ENCODE results near the gene CDC5L. TPM values are rescaled to one million over a fixed set of nuclear protein-coding genes. Genes with fewer than 3 reads are reported as not detected.

Gene CDC5L
- total RNA-seq (ENCODE audit: unreplicated experiment) = 17.3 TPM
- long read RNA-seq, full-length matches to known transcripts = 6 of 25 reads
- long read RNA-seq, partial matches to known transcripts = 18 of 25 reads
- long read RNA-seq, other reads (novel, unspliced or antisense) = 1 of 25 reads

- Mint-ChIP-seq H3K27ac (ENCODE audit: unreplicated experiment) (peak within 1 kb of the TSS; percentile 98), H3K27me3 (ENCODE audit: unreplicated experiment) (peaks cover 9% of the 10 kb centered on the region), H3K4me3 (ENCODE audit: unreplicated experiment) (peak within 1 kb of the TSS; percentile 97), H3K4me1 (ENCODE audit: unreplicated experiment) (peaks cover 26% of the 10 kb centered on the region), H3K9me3 (ENCODE audit: unreplicated experiment) (no peaks in the 10 kb centered on the region), H3K36me3 (ENCODE audit: low read depth, unreplicated experiment) (no peaks in the 10 kb centered on the region)
- peak; percentile 93 for DNase-seq (ENCODE audit: low spot score)
- no peak for TF ChIP-seq CTCF (IDR thresholded peaks at IDR 0.05; ENCODE audit: unreplicated experiment)
Measured at GRCh38 chr6:44387346-44388134, at the start of gene CDC5L. Gene CDC5L (plus strand): TSS chr6:44387706. CDS start chr6:44387824, 118 bp downstream.

- H3K27ac Mint-ChIP-seq (ENCODE audit: unreplicated experiment) = no peak overlapping the region
- peak; percentile 70 for DNase-seq (ENCODE audit: low spot score)
- no peaks in the 10 kb centered on the region for H3K27me3 Mint-ChIP-seq (ENCODE audit: unreplicated experiment)
- H3K4me1 Mint-ChIP-seq (ENCODE audit: unreplicated experiment) = peaks cover 8% of the 10 kb centered on the region
- no peak overlapping the region for H3K4me3 Mint-ChIP-seq (ENCODE audit: unreplicated experiment)
- no peaks in the 10 kb centered on the region for H3K9me3 Mint-ChIP-seq (ENCODE audit: unreplicated experiment)
- peak; percentile 63 for TF ChIP-seq CTCF (IDR thresholded peaks at IDR 0.05; ENCODE audit: unreplicated experiment)
- no peaks in the 10 kb centered on the region for H3K36me3 Mint-ChIP-seq (ENCODE audit: low read depth, unreplicated experiment)
Measured at GRCh38 chr6:44338228-44339122, 49.0 kb upstream of the CDC5L start.

GRCh38 chr6:44339301-44339700 is 48.2 kb upstream of the CDC5L start:
- Mint-ChIP-seq H3K9me3 (ENCODE audit: unreplicated experiment) (no peaks in the 10 kb centered on the region), H3K27ac (ENCODE audit: unreplicated experiment) (no peak overlapping the region), H3K27me3 (ENCODE audit: unreplicated experiment) (peaks cover 1% of the 10 kb centered on the region), H3K4me3 (ENCODE audit: unreplicated experiment) (no peak overlapping the region), H3K4me1 (ENCODE audit: unreplicated experiment) (peaks cover 8% of the 10 kb centered on the region), H3K36me3 (ENCODE audit: low read depth, unreplicated experiment) (no peaks in the 10 kb centered on the region)
- no peak for TF ChIP-seq CTCF (IDR thresholded peaks at IDR 0.05; ENCODE audit: unreplicated experiment)
- no peak for DNase-seq (ENCODE audit: low spot score)

- Mint-ChIP-seq H3K36me3 (ENCODE audit: low read depth, unreplicated experiment) (no peaks in the 10 kb centered on the region), H3K9me3 (ENCODE audit: unreplicated experiment) (no peaks in the 10 kb centered on the region), H3K4me3 (ENCODE audit: unreplicated experiment) (no peak overlapping the region), H3K27ac (ENCODE audit: unreplicated experiment) (no peak overlapping the region), H3K27me3 (ENCODE audit: unreplicated experiment) (peaks cover 3% of the 10 kb centered on the region), H3K4me1 (ENCODE audit: unreplicated experiment) (peaks cover 8% of the 10 kb centered on the region)
- no peak for DNase-seq (ENCODE audit: low spot score)
- TF ChIP-seq CTCF (IDR thresholded peaks at IDR 0.05; ENCODE audit: unreplicated experiment) = no peak
Measured at GRCh38 chr6:44339763-44340625, 47.5 kb upstream of the CDC5L start.
